Measurements from ENCODE around the gene SIDT2.

Gene SIDT2

DNA sequence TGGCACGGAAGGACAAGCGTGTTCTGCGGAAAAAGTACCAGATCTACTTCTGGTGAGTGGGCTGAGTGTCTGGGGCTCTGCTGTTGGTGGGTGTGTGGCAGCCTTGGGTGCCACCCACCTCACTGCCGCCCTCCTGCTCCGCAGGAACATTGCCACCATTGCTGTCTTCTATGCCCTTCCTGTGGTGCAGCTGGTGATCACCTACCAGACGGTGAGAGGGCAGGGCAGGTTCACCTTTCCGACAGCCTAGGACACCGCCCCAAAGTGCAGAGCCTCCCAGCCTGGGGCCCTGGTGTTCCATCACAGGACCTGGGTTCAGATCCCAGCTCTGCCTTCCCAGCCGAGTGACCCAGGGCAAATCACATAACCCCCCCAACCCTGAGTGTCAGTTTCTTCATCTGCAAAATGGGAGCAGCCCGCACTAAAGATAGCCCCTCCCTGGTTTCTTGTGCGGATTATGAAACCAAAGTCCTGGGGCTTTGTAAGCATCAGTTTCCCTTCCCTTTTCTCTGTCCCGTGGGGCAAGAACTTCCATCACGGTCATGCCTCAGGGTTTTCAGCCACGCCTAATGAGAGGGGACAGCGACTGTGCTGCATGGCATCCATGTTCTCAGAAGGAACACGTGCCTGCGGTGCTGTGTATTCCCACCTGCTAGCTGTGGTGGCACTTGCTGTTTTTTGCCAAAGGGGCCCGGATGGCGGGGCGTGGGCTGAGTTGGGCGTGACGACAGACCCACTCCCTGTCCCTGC, 10.8 kb downstream of the SIDT2 start:
- DNase-seq (ENCODE audit: low spot score) = no peak

DNA sequence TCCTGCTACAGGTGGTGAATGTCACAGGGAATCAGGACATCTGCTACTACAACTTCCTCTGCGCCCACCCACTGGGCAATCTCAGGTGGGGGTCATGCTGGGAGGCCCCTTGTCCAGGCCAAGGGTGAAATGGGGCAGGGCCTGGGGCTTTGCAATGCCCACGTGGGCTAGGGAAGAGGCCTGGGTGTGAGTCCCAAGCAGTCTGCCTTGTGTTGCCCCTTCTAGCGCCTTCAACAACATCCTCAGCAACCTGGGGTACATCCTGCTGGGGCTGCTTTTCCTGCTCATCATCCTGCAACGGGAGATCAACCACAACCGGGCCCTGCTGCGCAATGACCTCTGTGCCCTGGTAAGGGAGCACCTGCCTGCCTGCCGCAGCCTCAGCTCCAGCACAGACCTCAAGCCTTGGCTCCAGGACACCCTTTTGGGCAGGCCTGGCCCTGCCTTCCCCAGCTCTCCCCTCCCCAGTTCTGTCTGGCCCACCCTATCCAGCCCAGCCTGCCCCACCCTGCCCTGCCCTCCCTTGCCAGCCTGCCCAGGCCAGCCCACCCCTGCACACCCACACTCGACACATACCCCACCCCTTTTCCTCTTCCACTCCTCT, 11.5 kb downstream of the SIDT2 start:
- DNase-seq (ENCODE audit: low spot score) = no peak

DNA sequence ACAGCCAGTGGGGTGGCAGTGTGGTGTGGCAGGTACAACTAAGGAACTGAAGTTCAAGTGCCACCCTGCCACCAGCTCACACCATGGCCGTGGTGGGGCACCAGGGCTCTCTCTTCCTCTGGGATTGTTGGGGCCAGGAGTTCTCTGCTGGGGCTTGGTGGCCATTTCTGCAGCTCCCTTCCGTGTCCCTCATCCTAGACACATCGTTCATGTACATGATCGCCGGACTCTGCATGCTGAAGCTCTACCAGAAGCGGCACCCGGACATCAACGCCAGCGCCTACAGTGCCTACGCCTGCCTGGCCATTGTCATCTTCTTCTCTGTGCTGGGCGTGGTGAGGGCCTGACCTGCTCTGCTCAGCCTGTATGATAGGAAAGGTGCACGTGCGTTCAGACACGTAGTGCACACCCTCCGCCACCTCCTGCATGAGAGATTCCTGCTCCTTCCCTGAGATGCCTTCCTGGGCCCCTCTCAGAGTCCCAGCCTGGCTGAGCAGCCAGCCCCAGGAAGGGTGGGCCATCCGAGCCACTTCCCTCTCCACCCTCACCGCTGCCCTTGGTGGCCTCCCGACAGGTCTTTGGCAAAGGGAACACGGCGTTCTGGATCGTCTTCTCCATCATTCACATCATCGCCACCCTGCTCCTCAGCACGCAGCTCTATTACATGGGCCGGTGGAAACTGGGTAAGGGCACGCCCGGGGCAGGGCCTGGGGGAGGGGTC, 13.3 kb downstream of the SIDT2 start:
- no peak for DNase-seq (ENCODE audit: low spot score)

DNA sequence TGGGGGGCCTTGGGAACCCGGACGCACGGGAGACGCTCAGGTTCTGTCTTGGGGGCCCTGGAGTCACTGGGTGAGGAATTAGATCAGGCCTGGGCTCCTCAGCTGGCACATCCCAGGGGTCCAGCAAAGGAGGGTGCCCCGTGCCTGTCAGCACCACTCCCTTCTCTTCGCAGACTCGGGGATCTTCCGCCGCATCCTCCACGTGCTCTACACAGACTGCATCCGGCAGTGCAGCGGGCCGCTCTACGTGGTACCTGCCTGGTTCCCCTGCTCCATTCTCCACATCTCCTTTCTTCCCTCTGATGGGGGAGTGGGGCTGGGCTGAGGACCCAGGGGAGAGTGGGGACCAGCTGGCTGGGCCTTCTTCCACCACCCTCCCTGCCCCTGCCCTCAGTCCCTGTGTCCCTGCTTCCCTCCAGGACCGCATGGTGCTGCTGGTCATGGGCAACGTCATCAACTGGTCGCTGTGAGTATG, 13.9 kb downstream of the SIDT2 start:
- DNase-seq (ENCODE audit: low spot score) = no peak

DNA sequence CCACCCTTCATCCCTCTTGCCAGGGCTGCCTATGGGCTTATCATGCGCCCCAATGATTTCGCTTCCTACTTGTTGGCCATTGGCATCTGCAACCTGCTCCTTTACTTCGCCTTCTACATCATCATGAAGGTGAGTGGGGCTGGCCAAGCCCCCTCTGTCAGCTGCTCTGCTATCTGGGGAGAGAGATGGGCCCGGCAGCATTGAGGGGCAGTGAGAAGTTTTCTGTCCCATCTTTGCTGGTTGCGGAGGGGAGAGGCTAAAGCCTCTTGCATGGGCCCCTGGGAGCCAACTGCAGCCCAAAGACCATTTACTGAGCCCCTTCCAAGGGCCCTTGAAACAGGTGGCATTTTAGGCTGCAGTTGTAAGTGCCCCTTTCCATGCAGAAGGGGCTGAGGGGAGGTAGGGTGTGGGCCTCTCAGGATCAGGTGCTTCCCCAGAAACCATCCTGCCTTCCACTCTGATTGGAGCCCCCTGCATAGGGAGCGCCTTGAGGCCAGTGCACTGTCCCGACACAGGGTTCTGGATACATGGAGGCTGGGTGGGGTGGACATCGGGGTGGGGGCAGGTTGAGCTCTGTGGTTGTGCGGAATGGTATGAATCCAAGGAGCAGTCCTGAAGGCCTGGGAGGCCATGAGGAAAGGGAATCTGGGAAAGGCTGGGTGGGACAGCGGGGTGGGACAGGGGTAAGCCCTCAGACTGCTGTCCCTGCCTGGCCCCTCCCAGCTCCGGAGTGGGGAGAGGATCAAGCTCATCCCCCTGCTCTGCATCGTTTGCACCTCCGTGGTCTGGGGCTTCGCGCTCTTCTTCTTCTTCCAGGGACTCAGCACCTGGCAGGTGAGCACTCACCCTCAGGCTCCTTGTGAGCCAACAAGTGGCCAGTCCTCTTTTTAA, 14.8 kb downstream of the SIDT2 start:
- DNase-seq (ENCODE audit: low spot score) = no peak

DNA sequence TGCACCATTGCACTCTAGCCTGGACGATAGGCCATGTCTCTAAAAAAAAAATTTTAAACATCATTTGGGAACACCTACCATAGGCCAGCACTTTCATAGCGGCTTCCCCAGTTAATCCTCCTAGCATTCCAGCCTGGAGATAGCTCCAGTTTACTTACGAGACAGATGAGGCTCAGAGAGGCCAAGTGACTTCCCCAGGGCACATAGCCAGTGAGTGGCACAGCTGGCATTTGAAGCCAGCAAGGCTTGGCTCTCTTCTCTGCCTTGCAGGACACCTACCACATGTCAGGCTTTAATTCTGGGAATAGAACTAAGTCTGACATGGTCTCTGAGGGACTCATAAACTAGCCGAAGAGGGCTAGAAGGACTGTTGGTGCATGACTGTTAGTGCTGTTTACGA, 15.7 kb downstream of the SIDT2 start:
- DNase-seq (ENCODE audit: low spot score) = no peak

DNA sequence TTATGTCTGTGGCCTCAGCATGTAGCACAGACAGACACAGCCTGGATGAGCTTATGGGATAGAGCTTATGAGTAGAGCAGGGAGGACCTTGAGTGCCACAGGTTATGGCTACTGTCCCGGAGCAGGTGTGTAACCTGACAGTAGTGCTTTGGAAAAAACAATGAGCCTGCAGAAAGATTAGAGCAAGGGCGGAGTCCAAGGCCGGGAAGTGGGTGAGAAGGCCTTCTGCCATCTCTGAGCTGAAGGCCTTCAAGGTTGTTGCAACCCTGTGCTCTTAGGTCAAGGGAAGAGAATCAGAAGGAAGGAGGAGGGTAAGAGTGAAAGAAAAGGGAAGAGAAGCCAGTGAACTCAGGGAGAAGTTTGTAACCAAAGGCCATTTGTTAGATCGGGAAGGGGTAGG, 16.7 kb downstream of the SIDT2 start:
- DNase-seq (ENCODE audit: low spot score) = no peak

DNA sequence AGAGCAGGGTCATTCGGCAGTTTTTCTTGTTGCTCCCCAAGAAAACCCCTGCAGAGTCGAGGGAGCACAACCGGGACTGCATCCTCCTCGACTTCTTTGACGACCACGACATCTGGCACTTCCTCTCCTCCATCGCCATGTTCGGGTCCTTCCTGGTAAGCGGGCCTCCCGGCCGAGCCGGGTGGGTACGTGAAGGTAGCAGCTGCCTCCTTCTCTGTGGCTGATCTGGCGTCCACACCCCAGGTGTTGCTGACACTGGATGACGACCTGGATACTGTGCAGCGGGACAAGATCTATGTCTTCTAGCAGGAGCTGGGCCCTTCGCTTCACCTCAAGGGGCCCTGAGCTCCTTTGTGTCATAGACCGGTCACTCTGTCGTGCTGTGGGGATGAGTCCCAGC, 17.2 kb downstream of the SIDT2 start:
- no peak for DNase-seq (ENCODE audit: low spot score)

DNA sequence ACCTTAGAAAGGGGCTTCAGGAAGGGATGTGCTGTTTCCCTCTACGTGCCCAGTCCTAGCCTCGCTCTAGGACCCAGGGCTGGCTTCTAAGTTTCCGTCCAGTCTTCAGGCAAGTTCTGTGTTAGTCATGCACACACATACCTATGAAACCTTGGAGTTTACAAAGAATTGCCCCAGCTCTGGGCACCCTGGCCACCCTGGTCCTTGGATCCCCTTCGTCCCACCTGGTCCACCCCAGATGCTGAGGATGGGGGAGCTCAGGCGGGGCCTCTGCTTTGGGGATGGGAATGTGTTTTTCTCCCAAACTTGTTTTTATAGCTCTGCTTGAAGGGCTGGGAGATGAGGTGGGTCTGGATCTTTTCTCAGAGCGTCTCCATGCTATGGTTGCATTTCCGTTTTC, 18.5 kb downstream of the SIDT2 start:
- DNase-seq (ENCODE audit: low spot score) = no peak

DNA sequence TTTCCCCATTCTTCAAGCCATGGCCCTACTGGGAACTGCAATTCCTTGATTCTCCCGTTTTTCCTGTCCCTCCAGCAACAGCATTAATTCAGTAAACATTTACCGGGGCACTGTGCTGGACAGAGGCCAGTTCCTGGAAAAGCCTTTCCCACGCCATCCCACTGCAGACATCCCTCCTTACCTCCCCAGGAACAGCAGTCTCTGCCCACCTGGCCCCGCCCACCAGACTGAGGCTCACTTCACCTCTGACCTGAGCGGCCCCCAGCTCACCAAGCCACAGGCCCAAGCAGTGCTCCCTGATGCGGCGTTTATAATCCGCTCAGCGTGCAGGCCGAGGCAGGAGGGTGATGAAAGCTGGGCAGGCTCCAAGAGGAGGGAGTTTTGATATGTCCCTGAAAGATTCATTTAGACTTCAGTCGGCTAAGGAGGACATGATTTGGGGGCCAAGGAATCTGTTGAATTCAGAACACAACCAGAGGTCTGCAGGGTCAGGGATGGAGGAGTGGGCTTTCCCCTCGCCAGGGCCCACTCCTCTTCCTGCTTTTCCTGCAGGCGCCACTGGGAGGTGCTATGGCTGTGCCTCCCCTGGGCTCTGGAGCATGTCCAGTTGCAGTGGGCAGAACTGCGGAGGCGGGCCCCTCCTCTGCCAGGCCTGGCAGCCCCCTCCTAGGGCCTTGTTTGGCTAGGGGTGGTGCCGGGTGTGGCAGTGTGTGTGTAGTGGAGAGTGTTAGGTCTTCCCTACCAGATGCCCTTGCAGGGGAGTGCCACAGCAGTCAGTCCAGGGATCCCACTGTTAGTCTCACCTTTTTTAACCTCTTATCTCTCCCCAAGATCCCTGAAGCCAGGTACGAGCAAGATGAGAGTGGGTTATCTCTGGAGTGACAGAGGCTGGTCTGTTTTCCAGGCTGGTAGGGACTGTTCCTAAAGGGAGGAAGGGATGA, 19.2 kb downstream of the SIDT2 start:
- DNase-seq (ENCODE audit: low spot score) = no peak

DNA sequence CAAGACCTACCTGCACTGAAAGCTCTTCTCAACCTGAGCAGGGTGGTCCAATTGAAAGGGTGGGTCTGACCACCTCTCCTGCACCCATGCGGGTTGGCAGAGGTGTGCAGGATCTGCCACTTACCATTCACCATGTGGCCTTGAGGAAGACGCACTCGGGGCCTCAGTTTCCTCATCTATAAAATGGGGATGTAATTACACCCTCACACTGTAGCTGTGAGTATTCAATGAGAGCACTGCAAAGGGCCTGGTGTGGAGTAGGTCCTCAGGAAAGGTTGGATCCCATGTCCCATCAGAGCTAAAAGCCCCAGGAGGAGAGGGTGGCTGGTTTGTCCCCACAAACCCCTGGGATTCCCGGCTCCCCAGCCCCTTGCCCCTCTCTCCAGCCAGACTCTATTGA, 20.1 kb downstream of the SIDT2 start:
- DNase-seq (ENCODE audit: low spot score) = no peak

DNA sequence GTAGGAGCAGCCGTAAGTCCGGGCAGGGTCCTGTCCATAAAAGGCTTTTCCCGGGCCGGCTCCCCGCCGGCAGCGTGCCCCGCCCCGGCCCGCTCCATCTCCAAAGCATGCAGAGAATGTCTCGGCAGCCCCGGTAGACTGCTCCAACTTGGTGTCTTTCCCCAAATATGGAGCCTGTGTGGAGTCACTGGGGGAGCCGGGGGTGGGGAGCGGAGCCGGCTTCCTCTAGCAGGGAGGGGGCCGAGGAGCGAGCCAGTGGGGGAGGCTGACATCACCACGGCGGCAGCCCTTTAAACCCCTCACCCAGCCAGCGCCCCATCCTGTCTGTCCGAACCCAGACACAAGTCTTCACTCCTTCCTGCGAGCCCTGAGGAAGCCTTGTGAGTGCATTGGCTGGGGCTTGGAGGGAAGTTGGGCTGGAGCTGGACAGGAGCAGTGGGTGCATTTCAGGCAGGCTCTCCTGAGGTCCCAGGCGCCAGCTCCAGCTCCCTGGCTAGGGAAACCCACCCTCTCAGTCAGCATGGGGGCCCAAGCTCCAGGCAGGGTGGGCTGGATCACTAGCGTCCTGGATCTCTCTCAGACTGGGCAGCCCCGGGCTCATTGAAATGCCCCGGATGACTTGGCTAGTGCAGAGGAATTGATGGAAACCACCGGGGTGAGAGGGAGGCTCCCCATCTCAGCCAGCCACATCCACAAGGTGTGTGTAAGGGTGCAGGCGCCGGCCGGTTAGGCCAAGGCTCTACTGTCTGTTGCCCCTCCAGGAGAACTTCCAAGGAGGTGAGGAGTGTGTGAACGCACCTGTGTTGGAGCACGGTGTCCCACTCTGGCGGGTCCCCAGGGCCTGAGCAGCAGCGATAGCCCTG, 20.7 kb downstream of the SIDT2 start, which contains the start of gene TAGLN:
TAGLN (plus strand) TSS at position 318 of the 863 bp plus-strand sequence. CDS start 3,644 bp downstream, outside the sequence.
- peak; percentile 56 for DNase-seq (ENCODE audit: low spot score)

DNA sequence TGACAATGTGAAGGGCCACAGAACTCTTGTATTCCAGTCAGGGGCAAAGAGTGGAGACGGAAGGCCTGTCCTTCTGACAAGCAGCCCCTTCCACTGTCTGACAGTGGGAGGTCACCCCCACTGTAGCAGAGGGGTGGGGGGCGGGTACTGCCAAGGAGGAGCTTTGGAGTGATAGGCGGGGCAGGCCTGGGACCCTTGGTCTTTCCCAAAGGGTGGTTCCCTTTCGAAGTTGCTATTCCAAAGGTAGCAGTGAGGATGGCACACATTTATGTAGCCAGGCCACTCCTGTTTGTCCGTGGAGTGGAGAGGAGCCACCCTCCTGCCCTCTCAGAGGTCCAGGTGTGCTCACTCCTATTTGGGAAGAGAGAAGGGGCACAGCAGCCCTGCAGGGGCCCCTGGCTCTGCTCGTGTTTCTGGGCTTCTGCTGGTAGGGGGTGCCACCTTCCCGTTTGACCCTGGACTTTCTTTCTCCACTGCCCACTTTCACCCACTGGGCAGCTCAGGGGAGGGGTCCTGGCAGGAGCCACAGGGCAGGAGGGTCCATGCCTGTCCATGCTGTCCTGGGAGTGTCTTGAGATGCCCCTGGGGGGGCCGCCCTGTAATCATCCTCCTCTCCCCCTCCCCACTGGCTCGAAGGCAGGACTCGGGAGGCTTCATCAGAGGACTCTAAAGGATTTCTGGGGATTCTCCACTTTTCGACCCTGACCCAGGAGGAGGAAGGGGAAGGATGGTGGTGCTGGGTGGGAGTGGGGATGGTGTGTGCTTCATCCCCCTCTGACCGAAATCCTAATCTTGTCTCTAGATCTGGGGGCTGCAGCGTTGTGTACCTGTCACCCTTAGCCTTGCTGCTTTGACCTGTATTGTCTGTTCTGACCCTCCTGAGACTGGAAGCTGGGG, 21.6 kb downstream of the SIDT2 start:
- no peak for DNase-seq (ENCODE audit: low spot score)

DNA sequence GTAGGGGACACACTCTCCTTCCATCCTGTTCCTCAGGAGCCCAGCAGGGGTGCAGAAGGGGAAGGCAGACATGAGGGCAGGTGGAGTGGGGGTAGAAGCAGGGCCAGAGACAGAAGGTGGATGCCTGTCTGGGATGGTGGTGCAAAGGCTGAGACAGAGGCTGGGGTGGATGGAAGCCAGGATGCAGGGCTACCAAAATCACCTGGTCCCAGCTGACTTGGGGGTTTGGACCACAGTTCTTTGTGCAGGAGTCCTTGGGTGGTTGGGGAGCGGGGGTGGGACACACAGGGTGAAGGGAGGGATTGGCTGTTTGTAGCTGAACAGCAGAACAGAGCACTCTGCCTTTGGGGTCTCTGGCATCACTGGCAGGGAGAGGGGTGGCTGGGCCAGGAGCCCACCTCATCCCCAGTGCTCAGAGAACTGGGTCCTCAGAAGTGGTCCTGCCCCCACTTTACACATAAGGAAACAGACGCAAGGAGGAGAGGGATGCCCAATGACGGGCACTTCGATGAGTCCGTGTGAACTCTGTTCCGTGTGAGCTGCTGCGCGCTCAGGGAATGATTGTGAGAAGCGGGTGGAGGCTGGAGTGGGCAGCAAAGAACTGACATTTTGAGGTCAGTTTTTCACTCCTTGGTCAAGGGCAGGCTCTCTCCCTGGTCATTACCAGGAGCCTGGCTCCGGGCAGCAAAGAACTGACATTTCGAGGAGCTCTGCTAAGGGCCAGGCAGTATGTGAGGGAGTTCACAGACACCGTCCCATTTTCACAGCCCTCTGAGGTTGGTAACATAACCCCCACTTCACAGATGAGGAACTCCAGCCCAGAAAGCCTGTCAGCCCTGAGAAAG, 22.5 kb downstream of the SIDT2 start:
- DNase-seq (ENCODE audit: low spot score) = no peak

DNA sequence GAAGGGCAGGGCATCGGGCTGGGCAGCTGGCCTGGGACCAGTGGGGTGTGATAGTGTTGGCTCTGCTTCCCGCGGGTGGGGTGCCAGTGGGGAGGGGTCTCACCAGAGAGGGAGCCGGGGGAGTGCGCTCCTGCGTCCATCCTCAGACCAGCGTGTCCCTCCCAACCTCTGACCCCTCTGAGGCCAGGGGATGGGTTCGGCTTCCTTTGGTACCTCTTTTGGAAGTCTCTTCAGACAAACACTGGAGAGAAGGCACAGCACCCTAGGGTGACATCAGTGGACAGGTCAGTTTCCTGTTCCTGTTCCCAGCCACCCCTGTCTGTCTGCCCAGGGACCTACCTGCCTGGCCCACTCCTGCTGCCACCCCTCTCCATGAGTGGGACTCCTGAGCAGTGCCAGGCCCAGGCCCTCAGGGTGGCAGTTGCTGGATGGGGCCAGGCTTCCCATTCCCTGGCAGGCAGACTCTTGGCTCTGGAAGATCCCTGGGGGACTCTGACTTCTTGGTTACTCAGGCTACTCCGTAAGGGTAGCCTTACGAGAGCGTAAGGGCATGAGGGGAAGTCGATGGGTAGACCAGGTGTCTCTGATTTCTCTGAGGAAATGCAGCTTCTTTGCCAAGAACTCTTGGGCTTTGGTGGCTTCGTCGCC, 23.2 kb downstream of the SIDT2 start:
- DNase-seq (ENCODE audit: low spot score) = no peak

DNA sequence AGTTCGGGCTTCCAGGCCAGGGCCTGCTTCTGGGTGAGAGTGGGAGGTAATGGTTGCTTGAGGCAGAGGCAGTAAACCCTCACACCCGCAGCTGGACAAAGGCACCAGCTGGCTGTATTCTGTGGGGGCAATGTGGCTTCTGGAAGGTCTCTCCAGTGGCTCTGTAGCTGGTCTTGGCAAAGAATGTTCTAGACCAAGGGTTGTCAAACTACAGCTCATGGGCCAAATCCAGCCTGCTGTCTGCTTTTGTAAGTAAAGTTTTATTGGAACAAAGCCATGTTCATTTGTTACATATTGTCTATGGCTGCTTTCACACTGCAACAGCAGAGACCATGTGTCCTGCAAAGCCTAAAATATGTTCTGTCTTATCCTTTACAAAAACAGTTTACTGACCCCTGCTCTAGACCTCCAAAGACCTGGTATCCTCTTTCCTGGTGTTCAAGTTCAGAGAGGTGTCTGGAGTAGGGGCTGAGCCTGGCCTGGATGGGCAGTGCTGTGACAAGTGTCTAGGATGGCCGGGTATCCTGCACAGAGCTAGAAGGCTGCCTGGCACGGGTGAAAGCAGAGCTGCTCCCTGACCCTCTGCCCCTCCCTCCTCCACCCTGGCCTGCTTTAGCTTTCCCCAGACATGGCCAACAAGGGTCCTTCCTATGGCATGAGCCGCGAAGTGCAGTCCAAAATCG, 24.0 kb downstream of the SIDT2 start:
- DNase-seq (ENCODE audit: low spot score) = no peak

DNA sequence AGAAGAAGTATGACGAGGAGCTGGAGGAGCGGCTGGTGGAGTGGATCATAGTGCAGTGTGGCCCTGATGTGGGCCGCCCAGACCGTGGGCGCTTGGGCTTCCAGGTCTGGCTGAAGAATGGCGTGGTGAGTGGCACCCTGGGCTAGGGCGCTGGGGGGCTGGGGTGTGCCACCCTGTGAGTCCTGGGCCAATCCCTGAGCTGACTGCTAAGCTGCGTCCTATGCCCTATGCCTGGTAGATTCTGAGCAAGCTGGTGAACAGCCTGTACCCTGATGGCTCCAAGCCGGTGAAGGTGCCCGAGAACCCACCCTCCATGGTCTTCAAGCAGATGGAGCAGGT, 24.5 kb downstream of the SIDT2 start:
- no peak for DNase-seq (ENCODE audit: low spot score)
